ENCODE results near the gene WDR33. TPM values are rescaled to one million over a fixed set of nuclear protein-coding genes. Genes with fewer than 3 reads are reported as not detected.

Gene WDR33
- total and polyA plus RNA-seq, 2 of the 13 experiments (the other 11 are each of a cell fraction or from before 2014, with no cell fraction given) = 54.9 to 78.2 TPM

DNA sequence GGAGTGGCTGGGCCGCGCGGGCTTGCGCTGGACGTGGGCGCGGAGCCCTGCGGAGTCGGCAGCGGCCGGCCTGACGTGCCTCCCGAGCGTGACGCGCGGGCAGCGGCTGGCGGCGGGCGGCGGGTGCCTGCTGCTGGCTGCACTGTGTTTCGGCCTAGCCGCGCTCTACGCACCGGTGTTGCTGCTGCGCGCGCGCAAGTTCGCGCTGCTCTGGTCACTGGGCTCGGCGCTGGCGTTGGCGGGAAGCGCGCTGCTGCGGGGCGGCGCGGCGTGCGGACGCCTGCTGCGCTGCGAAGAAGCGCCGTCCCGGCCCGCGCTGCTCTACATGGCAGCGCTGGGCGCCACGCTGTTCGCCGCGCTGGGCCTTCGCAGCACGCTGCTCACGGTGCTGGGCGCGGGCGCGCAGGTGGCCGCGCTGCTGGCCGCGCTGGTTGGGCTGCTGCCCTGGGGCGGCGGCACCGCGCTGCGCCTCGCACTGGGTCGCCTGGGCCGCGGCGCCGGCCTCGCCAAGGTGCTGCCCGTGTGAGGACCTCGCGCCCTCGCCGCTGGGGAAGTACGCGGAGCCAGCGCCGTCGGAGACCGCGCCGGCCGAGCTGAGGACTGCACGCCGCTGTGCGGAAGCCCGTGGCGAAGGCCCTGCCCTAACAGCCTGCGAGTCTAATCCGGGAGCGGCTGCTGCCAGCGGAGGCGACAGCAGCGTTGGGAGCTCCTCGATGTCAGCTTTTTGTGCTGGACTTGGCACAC lies 109.1 kb downstream of the WDR33 start (continued):
- TF ChIP-seq, protein P1, sequence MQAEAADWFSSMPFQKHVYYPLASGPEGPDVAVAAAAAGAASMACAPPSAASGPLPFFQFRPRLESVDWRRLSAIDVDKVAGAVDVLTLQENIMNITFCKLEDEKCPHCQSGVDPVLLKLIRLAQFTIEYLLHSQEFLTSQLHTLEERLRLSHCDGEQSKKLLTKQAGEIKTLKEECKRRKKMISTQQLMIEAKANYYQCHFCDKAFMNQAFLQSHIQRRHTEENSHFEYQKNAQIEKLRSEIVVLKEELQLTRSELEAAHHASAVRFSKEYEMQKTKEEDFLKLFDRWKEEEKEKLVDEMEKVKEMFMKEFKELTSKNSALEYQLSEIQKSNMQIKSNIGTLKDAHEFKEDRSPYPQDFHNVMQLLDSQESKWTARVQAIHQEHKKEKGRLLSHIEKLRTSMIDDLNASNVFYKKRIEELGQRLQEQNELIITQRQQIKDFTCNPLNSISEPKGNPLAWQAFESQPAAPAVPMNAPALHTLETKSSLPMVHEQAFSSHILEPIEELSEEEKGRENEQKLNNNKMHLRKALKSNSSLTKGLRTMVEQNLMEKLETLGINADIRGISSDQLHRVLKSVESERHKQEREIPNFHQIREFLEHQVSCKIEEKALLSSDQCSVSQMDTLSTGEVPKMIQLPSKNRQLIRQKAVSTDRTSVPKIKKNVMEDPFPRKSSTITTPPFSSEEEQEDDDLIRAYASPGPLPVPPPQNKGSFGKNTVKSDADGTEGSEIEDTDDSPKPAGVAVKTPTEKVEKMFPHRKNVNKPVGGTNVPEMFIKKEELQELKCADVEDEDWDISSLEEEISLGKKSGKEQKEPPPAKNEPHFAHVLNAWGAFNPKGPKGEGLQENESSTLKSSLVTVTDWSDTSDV (CRISPR knock-in tag; IDR thresholded peaks at IDR 0.05) = no peak
- TF ChIP-seq, protein P2, sequence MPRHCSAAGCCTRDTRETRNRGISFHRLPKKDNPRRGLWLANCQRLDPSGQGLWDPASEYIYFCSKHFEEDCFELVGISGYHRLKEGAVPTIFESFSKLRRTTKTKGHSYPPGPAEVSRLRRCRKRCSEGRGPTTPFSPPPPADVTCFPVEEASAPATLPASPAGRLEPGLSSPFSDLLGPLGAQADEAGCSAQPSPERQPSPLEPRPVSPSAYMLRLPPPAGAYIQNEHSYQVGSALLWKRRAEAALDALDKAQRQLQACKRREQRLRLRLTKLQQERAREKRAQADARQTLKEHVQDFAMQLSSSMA (CRISPR knock-in tag; IDR thresholded peaks at IDR 0.05) = peak; percentile 80; the same call in 1 of the 2 replicates
- no peak for TF ChIP-seq ZNF549 (CRISPR knock-in tag; IDR thresholded peaks at IDR 0.05)
- no peak; the same call in 1 of the 2 replicates for TF ChIP-seq ZNF556 (CRISPR knock-in tag; IDR thresholded peaks at IDR 0.05; ENCODE audit: borderline replicate concordance)
- TF ChIP-seq ZFP36L1 (CRISPR knock-in tag; IDR thresholded peaks at IDR 0.05) = peak; percentile 9
- TF ChIP-seq, protein P3, sequence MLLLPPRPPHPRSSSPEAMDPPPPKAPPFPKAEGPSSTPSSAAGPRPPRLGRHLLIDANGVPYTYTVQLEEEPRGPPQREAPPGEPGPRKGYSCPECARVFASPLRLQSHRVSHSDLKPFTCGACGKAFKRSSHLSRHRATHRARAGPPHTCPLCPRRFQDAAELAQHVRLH (CRISPR knock-in tag; IDR thresholded peaks at IDR 0.05; ENCODE audit: borderline replicate concordance, low read depth) = no peak
- TF ChIP-seq SOX13 (IDR thresholded peaks at IDR 0.05) = no peak
- TF ChIP-seq SOX13 (CRISPR knock-in tag; conservative IDR thresholded peaks at IDR 0.05 in 1 of 2, IDR thresholded peaks at IDR 0.05 in 1 of 2) = peak in 1 of 2 experiments; percentile 22; a peak in 1 of 4 replicates
- peak; percentile 84 for TF ChIP-seq MYC (CRISPR knock-in tag; IDR thresholded peaks at IDR 0.05; ENCODE audit: borderline replicate concordance)
- TF ChIP-seq, protein P4, sequence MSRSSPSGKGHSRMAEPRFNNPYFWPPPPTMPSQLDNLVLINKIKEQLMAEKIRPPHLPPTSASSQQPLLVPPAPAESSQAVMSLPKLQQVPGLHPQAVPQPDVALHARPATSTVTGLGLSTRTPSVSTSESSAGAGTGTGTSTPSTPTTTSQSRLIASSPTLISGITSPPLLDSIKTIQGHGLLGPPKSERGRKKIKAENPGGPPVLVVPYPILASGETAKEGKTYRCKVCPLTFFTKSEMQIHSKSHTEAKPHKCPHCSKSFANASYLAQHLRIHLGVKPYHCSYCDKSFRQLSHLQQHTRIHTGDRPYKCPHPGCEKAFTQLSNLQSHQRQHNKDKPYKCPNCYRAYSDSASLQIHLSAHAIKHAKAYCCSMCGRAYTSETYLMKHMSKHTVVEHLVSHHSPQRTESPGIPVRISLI (CRISPR knock-in tag; IDR thresholded peaks at IDR 0.05; ENCODE audit: borderline replicate concordance) = peak; percentile 45; the same call in 1 of the 2 replicates
- TF ChIP-seq, protein P5, sequence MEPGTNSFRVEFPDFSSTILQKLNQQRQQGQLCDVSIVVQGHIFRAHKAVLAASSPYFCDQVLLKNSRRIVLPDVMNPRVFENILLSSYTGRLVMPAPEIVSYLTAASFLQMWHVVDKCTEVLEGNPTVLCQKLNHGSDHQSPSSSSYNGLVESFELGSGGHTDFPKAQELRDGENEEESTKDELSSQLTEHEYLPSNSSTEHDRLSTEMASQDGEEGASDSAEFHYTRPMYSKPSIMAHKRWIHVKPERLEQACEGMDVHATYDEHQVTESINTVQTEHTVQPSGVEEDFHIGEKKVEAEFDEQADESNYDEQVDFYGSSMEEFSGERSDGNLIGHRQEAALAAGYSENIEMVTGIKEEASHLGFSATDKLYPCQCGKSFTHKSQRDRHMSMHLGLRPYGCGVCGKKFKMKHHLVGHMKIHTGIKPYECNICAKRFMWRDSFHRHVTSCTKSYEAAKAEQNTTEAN (CRISPR knock-in tag; conservative IDR thresholded peaks at IDR 0.05) = no peak
- TF ChIP-seq THYN1 (CRISPR knock-in tag; IDR thresholded peaks at IDR 0.05; ENCODE audit: borderline replicate concordance, low read depth) = no peak
- TF ChIP-seq ZNF383 (CRISPR knock-in tag; IDR thresholded peaks at IDR 0.05; ENCODE audit: borderline replicate concordance) = no peak
- TF ChIP-seq ZFYVE20 (CRISPR knock-in tag; IDR thresholded peaks at IDR 0.05; ENCODE audit: borderline replicate concordance, low read depth) = peak; percentile 96
- peak; percentile 87 for TF ChIP-seq ZNF781 (CRISPR knock-in tag; IDR thresholded peaks at IDR 0.05; ENCODE audit: borderline replicate concordance, not compliant biosample characterization)
- TF ChIP-seq STAG1 (CRISPR knock-in tag; IDR thresholded peaks at IDR 0.05) = peak; percentile 44
- TF ChIP-seq ZNF441 (CRISPR knock-in tag; IDR thresholded peaks at IDR 0.05; ENCODE audit: borderline replicate concordance) = peak; percentile 73
- TF ChIP-seq, protein P6, sequence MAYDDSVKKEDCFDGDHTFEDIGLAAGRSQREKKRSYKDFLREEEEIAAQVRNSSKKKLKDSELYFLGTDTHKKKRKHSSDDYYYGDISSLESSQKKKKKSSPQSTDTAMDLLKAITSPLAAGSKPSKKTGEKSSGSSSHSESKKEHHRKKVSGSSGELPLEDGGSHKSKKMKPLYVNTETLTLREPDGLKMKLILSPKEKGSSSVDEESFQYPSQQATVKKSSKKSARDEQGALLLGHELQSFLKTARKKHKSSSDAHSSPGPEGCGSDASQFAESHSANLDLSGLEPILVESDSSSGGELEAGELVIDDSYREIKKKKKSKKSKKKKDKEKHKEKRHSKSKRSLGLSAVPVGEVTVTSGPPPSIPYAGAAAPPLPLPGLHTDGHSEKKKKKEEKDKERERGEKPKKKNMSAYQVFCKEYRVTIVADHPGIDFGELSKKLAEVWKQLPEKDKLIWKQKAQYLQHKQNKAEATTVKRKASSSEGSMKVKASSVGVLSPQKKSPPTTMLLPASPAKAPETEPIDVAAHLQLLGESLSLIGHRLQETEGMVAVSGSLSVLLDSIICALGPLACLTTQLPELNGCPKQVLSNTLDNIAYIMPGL (CRISPR knock-in tag; IDR thresholded peaks at IDR 0.05; ENCODE audit: borderline replicate concordance in 1 of 2, low read depth in 1 of 2) = peak; percentile 65 to 86
- peak; percentile 83; the same call in 1 of the 2 replicates for TF ChIP-seq ZNF232 (CRISPR knock-in tag; IDR thresholded peaks at IDR 0.05; ENCODE audit: borderline replicate concordance)
